K562 (cell line): ENCODE measurements around the gene CRYBA4. TPM values are rescaled to one million over a fixed set of nuclear protein-coding genes. Genes with fewer than 3 reads are reported as not detected.

ENCODE experiments used
- E2F3 ChIP-seq: fragments of 250-450 bp; sonication (Bioruptor Pico); IDR thresholded peaks from 2 replicates; pipeline ENCODE4 v1.4.0; 2020; ENCODE audit warnings: mild to moderate bottlenecking
- EHMT2 ChIP-seq: fragments of 450-650 bp; IDR thresholded peaks from 2 replicates; pipeline ENCODE4 v1.6.1; 2018; ENCODE audit warnings: antibody characterized with exemption
- FOXK1 ChIP-seq: sonication (generic); formaldehyde crosslinking; IDR thresholded peaks from 2 replicates; pipeline ENCODE4 v1.8.0; 2022; ENCODE audit warnings: missing genetic modification reagents, mild to moderate bottlenecking, borderline replicate concordance
- GABPA ChIP-seq: fragments of 200-800 bp; sonication (Bioruptor generic); conservative IDR thresholded peaks from 2 replicates; pipeline ENCODE4 v1.6.1; 2016; ENCODE audit warnings: low read depth, missing genetic modification characterization, missing compliant biosample characterization
- ILF3 ChIP-seq: fragments of 450-650 bp; IDR thresholded peaks from 2 replicates; pipeline ENCODE4 v1.6.1; 2018; ENCODE audit warnings: antibody characterized with exemption, mild to moderate bottlenecking, moderate library complexity, borderline replicate concordance
- KDM2B ChIP-seq: fragments of 250-450 bp; sonication (Bioruptor Pico); IDR thresholded peaks from 2 replicates; pipeline ENCODE4 v1.8.0; 2021; ENCODE audit warnings: mild to moderate bottlenecking, moderate library complexity
- MXD1 ChIP-seq: fragments of 250-450 bp; sonication (Bioruptor Pico); IDR thresholded peaks from 2 replicates; pipeline ENCODE4 v1.8.0; 2021; ENCODE audit warnings: borderline replicate concordance, mild to moderate bottlenecking, moderate library complexity; ENCODE audit not compliant: poor library complexity, severe bottlenecking
- NCOA1 ChIP-seq: fragments of 450-650 bp; IDR thresholded peaks from 2 replicates; pipeline ENCODE4 v1.6.1; 2016; ENCODE audit warnings: low read depth
- PCBP1 ChIP-seq: fragments of 200-400 bp; formaldehyde crosslinking; IDR thresholded peaks from 2 replicates; pipeline ENCODE4 v1.6.1; 2018; ENCODE audit warnings: mild to moderate bottlenecking, low read depth, low read length; ENCODE audit not compliant: poor library complexity, severe bottlenecking
- SRSF1 ChIP-seq: fragments of 200-400 bp; formaldehyde crosslinking; IDR thresholded peaks from 2 replicates; pipeline ENCODE4 v1.6.1; 2017; ENCODE audit warnings: mild to moderate bottlenecking, low read depth, low read length, moderate library complexity
- ZEB2 ChIP-seq: fragments of 450-650 bp; IDR thresholded peaks from 2 replicates; pipeline ENCODE4 v1.6.1; 2016
- ZNF143 ChIP-seq: sonication (generic); formaldehyde crosslinking; IDR thresholded peaks from 2 replicates; pipeline ENCODE4 v1.9.0; 2022; ENCODE audit warnings: mild to moderate bottlenecking, missing genetic modification reagents
- ZNF224 ChIP-seq: sonication (generic); formaldehyde crosslinking; IDR thresholded peaks from 2 replicates; pipeline ENCODE4 v1.8.0; 2022; ENCODE audit warnings: mild to moderate bottlenecking, missing genetic modification reagents
- ZNF253 ChIP-seq: fragments of 250-450 bp; sonication (Bioruptor Pico); conservative IDR thresholded peaks from 2 replicates; pipeline ENCODE4 v1.6.1; 2021; ENCODE audit warnings: mild to moderate bottlenecking
- ZNF584 ChIP-seq: fragments of 200-800 bp; sonication (Bioruptor generic); IDR thresholded peaks from 2 replicates; pipeline ENCODE4 v1.6.1; 2016; ENCODE audit warnings: low read depth, mild to moderate bottlenecking, missing genetic modification characterization, missing compliant biosample characterization
- ZNF785 ChIP-seq: fragments of 250-450 bp; sonication (Bioruptor Pico); IDR thresholded peaks from 2 replicates; pipeline ENCODE4 v1.4.0; 2020; ENCODE audit warnings: mild to moderate bottlenecking
- polyA plus RNA-seq, 8 experiments: library from polyadenylated mRNA; depleted of rRNA in 4 of 8; stranded (reverse) in 5 of 8; unstranded in 3 of 8; fragments of >200 nt; fragmentation: Nextera tagmentation in 2 of 8; fragmentation: Illumina TruSeq in 1 of 8; extraction: Ambion mirVana in 2 of 8; extraction: Trizol in 1 of 8; gene quantifications; 2 replicates each; pipeline versions ENCODE4 v1.2.1 to v1.2.3, GENCODE V29; 2011 to 2014; ENCODE audit warnings: inconsistent platforms in 1 of 8, missing spikeins in 1 of 8
- total RNA-seq, 7 experiments: library from RNA; depleted of rRNA in 6 of 7; stranded (reverse); fragments of >200 nt in 6 of 7; fragmentation: Illumina TruSeq in 2 of 7; extraction: Trizol in 2 of 7; gene quantifications; 2 replicates each; pipeline versions ENCODE4 v1.2.1 to v1.2.3, GENCODE V29; 2011 to 2021; ENCODE audit warnings: low replicate concordance in 1 of 7
- TF ChIP-seq, protein P1 (sequence below): fragments of 250-450 bp; sonication (Bioruptor Pico); IDR thresholded peaks from 2 replicates; pipeline ENCODE4 v1.8.0; 2022; ENCODE audit warnings: inconsistent platforms, mild to moderate bottlenecking, moderate library complexity, borderline replicate concordance
- TF ChIP-seq, protein P2 (sequence below): fragments of 450-650 bp; IDR thresholded peaks from 2 replicates; pipeline ENCODE4 v1.6.1; 2017; ENCODE audit warnings: antibody characterized with exemption, mild to moderate bottlenecking
- TF ChIP-seq, protein P3 (sequence below), 2 experiments: IDR thresholded peaks; 2 replicates each; pipeline ENCODE4 v1.6.1; 2012; ENCODE audit warnings: improper control_type of control experiment in 2 of 2, low read depth in 2 of 2, low read length in 2 of 2, borderline replicate concordance in 1 of 2

Gene CRYBA4
- total and polyA plus RNA-seq, 9 of the 15 experiments (the other 6 are each of a cell fraction or from before 2014, with no cell fraction given): 0.59 to 3.3 (median 1.6) TPM

GRCh38 chr22:26642465-26643417 lies 21.0 kb downstream of the CRYBA4 start (continued):
- TF ChIP-seq MXD1 (CRISPR knock-in tag): no peak
- no peak for TF ChIP-seq ZNF253 (CRISPR knock-in tag)
- no peak for TF ChIP-seq NCOA1
- TF ChIP-seq, protein P1, sequence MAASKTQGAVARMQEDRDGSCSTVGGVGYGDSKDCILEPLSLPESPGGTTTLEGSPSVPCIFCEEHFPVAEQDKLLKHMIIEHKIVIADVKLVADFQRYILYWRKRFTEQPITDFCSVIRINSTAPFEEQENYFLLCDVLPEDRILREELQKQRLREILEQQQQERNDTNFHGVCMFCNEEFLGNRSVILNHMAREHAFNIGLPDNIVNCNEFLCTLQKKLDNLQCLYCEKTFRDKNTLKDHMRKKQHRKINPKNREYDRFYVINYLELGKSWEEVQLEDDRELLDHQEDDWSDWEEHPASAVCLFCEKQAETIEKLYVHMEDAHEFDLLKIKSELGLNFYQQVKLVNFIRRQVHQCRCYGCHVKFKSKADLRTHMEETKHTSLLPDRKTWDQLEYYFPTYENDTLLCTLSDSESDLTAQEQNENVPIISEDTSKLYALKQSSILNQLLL: no peak
- TF ChIP-seq KDM2B (CRISPR knock-in tag): no peak
- TF ChIP-seq ZNF224: no peak
- TF ChIP-seq ZEB2: no peak
- TF ChIP-seq E2F3 (CRISPR knock-in tag): no peak
- TF ChIP-seq, protein P2, sequence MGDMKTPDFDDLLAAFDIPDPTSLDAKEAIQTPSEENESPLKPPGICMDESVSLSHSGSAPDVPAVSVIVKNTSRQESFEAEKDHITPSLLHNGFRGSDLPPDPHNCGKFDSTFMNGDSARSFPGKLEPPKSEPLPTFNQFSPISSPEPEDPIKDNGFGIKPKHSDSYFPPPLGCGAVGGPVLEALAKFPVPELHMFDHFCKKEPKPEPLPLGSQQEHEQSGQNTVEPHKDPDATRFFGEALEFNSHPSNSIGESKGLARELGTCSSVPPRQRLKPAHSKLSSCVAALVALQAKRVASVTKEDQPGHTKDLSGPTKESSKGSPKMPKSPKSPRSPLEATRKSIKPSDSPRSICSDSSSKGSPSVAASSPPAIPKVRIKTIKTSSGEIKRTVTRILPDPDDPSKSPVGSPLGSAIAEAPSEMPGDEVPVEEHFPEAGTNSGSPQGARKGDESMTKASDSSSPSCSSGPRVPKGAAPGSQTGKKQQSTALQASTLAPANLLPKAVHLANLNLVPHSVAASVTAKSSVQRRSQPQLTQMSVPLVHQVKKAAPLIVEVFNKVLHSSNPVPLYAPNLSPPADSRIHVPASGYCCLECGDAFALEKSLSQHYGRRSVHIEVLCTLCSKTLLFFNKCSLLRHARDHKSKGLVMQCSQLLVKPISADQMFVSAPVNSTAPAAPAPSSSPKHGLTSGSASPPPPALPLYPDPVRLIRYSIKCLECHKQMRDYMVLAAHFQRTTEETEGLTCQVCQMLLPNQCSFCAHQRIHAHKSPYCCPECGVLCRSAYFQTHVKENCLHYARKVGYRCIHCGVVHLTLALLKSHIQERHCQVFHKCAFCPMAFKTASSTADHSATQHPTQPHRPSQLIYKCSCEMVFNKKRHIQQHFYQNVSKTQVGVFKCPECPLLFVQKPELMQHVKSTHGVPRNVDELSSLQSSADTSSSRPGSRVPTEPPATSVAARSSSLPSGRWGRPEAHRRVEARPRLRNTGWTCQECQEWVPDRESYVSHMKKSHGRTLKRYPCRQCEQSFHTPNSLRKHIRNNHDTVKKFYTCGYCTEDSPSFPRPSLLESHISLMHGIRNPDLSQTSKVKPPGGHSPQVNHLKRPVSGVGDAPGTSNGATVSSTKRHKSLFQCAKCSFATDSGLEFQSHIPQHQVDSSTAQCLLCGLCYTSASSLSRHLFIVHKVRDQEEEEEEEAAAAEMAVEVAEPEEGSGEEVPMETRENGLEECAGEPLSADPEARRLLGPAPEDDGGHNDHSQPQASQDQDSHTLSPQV: peak; percentile 75; the same call in 1 of the 2 replicates
- TF ChIP-seq ZNF785: no peak
- TF ChIP-seq GABPA (tag): no peak
- no peak for TF ChIP-seq PCBP1
- TF ChIP-seq FOXK1 (CRISPR knock-in tag): no peak
- no peak for TF ChIP-seq ZNF143 (CRISPR knock-in tag)
- no peak for TF ChIP-seq ILF3
- no peak for TF ChIP-seq ZNF584 (CRISPR knock-in tag)
- TF ChIP-seq EHMT2: peak; percentile 70
- TF ChIP-seq, protein P3, sequence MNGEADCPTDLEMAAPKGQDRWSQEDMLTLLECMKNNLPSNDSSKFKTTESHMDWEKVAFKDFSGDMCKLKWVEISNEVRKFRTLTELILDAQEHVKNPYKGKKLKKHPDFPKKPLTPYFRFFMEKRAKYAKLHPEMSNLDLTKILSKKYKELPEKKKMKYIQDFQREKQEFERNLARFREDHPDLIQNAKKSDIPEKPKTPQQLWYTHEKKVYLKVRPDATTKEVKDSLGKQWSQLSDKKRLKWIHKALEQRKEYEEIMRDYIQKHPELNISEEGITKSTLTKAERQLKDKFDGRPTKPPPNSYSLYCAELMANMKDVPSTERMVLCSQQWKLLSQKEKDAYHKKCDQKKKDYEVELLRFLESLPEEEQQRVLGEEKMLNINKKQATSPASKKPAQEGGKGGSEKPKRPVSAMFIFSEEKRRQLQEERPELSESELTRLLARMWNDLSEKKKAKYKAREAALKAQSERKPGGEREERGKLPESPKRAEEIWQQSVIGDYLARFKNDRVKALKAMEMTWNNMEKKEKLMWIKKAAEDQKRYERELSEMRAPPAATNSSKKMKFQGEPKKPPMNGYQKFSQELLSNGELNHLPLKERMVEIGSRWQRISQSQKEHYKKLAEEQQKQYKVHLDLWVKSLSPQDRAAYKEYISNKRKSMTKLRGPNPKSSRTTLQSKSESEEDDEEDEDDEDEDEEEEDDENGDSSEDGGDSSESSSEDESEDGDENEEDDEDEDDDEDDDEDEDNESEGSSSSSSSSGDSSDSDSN (IDR thresholded peaks at IDR 0.05; ENCODE audit: borderline replicate concordance in 1 of 2, low read depth in 2 of 2, low read length in 2 of 2): no peak
- no peak for TF ChIP-seq SRSF1
